HEK293 (cell line): ENCODE results near the gene DNAH7.

ENCODE experiments used
- ZBTB21 ChIP-seq: fragments of 450-650 bp; formaldehyde crosslinking; IDR thresholded peaks from 2 replicates; pipeline ENCODE4 v1.5.1; 2017; ENCODE audit warnings: missing biosample characterization, missing genetic modification characterization
- ZBTB7A ChIP-seq: fragments of 450-650 bp; formaldehyde crosslinking; IDR thresholded peaks from 2 replicates; pipeline ENCODE4 v1.5.1; 2016; ENCODE audit warnings: low read depth, missing biosample characterization, missing genetic modification characterization
- ZNF311 ChIP-seq: fragments of 450-650 bp; formaldehyde crosslinking; IDR thresholded peaks from 2 replicates; pipeline ENCODE4 v1.5.1; 2017; ENCODE audit warnings: missing biosample characterization, missing genetic modification characterization, borderline replicate concordance
- ZNF324 ChIP-seq: fragments of 450-650 bp; formaldehyde crosslinking; IDR thresholded peaks from 2 replicates; pipeline ENCODE4 v1.5.1; 2016; ENCODE audit warnings: missing biosample characterization, missing genetic modification characterization
- ZNF416 ChIP-seq: fragments of 450-650 bp; formaldehyde crosslinking; IDR thresholded peaks from 2 replicates; pipeline ENCODE4 v1.5.1; 2016; ENCODE audit warnings: missing biosample characterization, missing genetic modification characterization
- ZNF645 ChIP-seq: fragments of 450-650 bp; formaldehyde crosslinking; IDR thresholded peaks from 2 replicates; pipeline ENCODE4; 2016; ENCODE audit warnings: missing biosample characterization, missing genetic modification characterization
- ZNF704 ChIP-seq: fragments of 450-650 bp; formaldehyde crosslinking; IDR thresholded peaks from 2 replicates; pipeline ENCODE4 v1.5.1; 2016; ENCODE audit warnings: missing biosample characterization, missing genetic modification characterization
- TF ChIP-seq, protein P1 (sequence below): fragments of 450-650 bp; formaldehyde crosslinking; IDR thresholded peaks from 2 replicates; pipeline ENCODE4 v1.5.1; 2016; ENCODE audit warnings: missing biosample characterization, missing genetic modification characterization
- TF ChIP-seq, protein P2 (sequence below): fragments of 450-650 bp; formaldehyde crosslinking; IDR thresholded peaks from 2 replicates; pipeline ENCODE4 v1.5.1; 2016; ENCODE audit warnings: missing biosample characterization, missing genetic modification characterization

- TF ChIP-seq, protein P1, sequence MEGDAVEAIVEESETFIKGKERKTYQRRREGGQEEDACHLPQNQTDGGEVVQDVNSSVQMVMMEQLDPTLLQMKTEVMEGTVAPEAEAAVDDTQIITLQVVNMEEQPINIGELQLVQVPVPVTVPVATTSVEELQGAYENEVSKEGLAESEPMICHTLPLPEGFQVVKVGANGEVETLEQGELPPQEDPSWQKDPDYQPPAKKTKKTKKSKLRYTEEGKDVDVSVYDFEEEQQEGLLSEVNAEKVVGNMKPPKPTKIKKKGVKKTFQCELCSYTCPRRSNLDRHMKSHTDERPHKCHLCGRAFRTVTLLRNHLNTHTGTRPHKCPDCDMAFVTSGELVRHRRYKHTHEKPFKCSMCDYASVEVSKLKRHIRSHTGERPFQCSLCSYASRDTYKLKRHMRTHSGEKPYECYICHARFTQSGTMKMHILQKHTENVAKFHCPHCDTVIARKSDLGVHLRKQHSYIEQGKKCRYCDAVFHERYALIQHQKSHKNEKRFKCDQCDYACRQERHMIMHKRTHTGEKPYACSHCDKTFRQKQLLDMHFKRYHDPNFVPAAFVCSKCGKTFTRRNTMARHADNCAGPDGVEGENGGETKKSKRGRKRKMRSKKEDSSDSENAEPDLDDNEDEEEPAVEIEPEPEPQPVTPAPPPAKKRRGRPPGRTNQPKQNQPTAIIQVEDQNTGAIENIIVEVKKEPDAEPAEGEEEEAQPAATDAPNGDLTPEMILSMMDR: no peak
- TF ChIP-seq ZNF324 (tag by site-specific recombination) (no peak), ZBTB21 (no peak), ZNF311 (no peak), ZNF645 (tag by site-specific recombination) (no peak), ZNF416 (tag by site-specific recombination) (no peak), ZNF704 (tag by site-specific recombination) (no peak), ZBTB7A (tag by site-specific recombination) (no peak)
- TF ChIP-seq, protein P2, sequence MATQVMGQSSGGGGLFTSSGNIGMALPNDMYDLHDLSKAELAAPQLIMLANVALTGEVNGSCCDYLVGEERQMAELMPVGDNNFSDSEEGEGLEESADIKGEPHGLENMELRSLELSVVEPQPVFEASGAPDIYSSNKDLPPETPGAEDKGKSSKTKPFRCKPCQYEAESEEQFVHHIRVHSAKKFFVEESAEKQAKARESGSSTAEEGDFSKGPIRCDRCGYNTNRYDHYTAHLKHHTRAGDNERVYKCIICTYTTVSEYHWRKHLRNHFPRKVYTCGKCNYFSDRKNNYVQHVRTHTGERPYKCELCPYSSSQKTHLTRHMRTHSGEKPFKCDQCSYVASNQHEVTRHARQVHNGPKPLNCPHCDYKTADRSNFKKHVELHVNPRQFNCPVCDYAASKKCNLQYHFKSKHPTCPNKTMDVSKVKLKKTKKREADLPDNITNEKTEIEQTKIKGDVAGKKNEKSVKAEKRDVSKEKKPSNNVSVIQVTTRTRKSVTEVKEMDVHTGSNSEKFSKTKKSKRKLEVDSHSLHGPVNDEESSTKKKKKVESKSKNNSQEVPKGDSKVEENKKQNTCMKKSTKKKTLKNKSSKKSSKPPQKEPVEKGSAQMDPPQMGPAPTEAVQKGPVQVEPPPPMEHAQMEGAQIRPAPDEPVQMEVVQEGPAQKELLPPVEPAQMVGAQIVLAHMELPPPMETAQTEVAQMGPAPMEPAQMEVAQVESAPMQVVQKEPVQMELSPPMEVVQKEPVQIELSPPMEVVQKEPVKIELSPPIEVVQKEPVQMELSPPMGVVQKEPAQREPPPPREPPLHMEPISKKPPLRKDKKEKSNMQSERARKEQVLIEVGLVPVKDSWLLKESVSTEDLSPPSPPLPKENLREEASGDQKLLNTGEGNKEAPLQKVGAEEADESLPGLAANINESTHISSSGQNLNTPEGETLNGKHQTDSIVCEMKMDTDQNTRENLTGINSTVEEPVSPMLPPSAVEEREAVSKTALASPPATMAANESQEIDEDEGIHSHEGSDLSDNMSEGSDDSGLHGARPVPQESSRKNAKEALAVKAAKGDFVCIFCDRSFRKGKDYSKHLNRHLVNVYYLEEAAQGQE (tag by site-specific recombination): no peak
Measured at GRCh38 chr2:195805283-195805976, 263.2 kb downstream of the DNAH7 start.
